A549 (cell line): ENCODE results near the gene SLC16A10. TPM values are rescaled to one million over a fixed set of nuclear protein-coding genes. Genes with fewer than 3 reads are reported as not detected.

Experiments used
- ATAC-seq, 2 experiments: fragments of 200-7000 bp in 1 of 2; fragments of >200 bp in 1 of 2; cut with Nextera tagmentation in 1 of 2; cut with Tn5 transposase in 1 of 2; 3 replicates each; pipeline versions ENCODE4 v1.8.0 to v1.9.1; 2018 to 2020; ENCODE audit warnings: mild to moderate bottlenecking in 1 of 2, moderate library complexity in 1 of 2
- CTCF ChIA-PET: fragments of 300-600 bp; sonication (Branson Sonifier 250); formaldehyde crosslinking; extraction: SDS; loops from one replicate; lab custom pipeline; 2021; ENCODE audit warnings: antibody characterized with exemption, inconsistent platforms; lab: Yijun Ruan, JAX
- POLR2A ChIA-PET: fragments of 350-600 bp; formaldehyde crosslinking; extraction: SDS; loops from one replicate; lab custom pipeline; 2021; ENCODE audit warnings: antibody characterized with exemption, inconsistent platforms; lab: Yijun Ruan, JAX
- DNase-seq, 2 experiments: peaks; one replicate each; pipeline versions ENCODE4 v3.0.0 to v3.0.0-alpha.2; 2011 to 2016; ENCODE audit warnings: low read depth in 1 of 2, low spot score in 1 of 2
- FAIRE-seq: peaks from 2 replicates; lab custom pipeline; 2011; peaks lifted over from hg19 to GRCh38; lab: Jason Lieb, UNC
- H3K27ac ChIP-seq, 2 experiments: fragments of >200 bp; sonication (Bioruptor Twin); formaldehyde crosslinking; 3 replicates each; pipeline ENCODE4 v1.5.1; 2016 to 2017
- H3K4me1 ChIP-seq: fragments of >200 bp; sonication (Bioruptor Twin); formaldehyde crosslinking; 3 replicates; pipeline ENCODE4 v1.6.1; 2016
- H3K4me2 ChIP-seq: fragments of >200 bp; sonication (Bioruptor Twin); formaldehyde crosslinking; 3 replicates; pipeline ENCODE4 v1.6.1; 2016
- H3K4me3 ChIP-seq: fragments of >200 bp; sonication (Bioruptor Twin); formaldehyde crosslinking; 3 replicates; pipeline ENCODE4 v1.5.1; 2016
- H3K9me3 ChIP-seq: fragments of >200 bp; sonication (Bioruptor Twin); formaldehyde crosslinking; 3 replicates; pipeline ENCODE4 v1.6.1; 2016
- BHLHE40 ChIP-seq: IDR thresholded peaks from 2 replicates; pipeline ENCODE4 v1.6.1; 2012; ENCODE audit warnings: low read depth, low read length, inconsistent platforms
- CHD2 ChIP-seq: fragments of 150-350 bp; IDR thresholded peaks from 2 replicates; pipeline ENCODE4 v1.6.1; 2014; ENCODE audit warnings: low read length; ENCODE audit not compliant: partially characterized antibody
- CHD4 ChIP-seq: fragments of 200-600 bp; sonication (generic); IDR thresholded peaks from 2 replicates; pipeline ENCODE4 v1.6.1; 2016; ENCODE audit warnings: antibody characterized with exemption, mild to moderate bottlenecking, borderline replicate concordance
- EP300 ChIP-seq, 2 experiments: fragments of >200 bp; sonication (Bioruptor Twin); formaldehyde crosslinking; IDR thresholded peaks; 2 replicates in 1 of 2; 3 replicates in 1 of 2; pipeline ENCODE4 v1.6.1; 2016 to 2017
- ESRRA ChIP-seq: fragments of 150-350 bp; IDR thresholded peaks from 2 replicates; pipeline ENCODE4 v1.6.1; 2014; ENCODE audit warnings: mild to moderate bottlenecking, low read length, borderline replicate concordance
- FOSL2 ChIP-seq, 2 experiments: fragments of 450-650 bp in 1 of 2; fragments of >200 bp in 1 of 2; sonication (Bioruptor Twin) in 1 of 2; formaldehyde crosslinking; IDR thresholded peaks; 2 replicates each; pipeline versions ENCODE4 v1.5.0 to v1.6.1; 2016 to 2020; ENCODE audit warnings: mild to moderate bottlenecking in 1 of 2, moderate library complexity in 1 of 2
- FOXS1 ChIP-seq: fragments of 250-450 bp; sonication (Bioruptor Pico); IDR thresholded peaks from 2 replicates; pipeline ENCODE4 v1.5.0; 2020; ENCODE audit warnings: mild to moderate bottlenecking, moderate library complexity
- HDAC2 ChIP-seq: fragments of 200-600 bp; sonication (generic); IDR thresholded peaks from 2 replicates; pipeline ENCODE4 v1.6.1; 2016
- JUN ChIP-seq, 2 experiments: fragments of >200 bp; sonication (Bioruptor Twin); formaldehyde crosslinking; IDR thresholded peaks; 2 replicates in 1 of 2; 3 replicates in 1 of 2; pipeline ENCODE4 v1.6.1; 2016 to 2017
- KDM5A ChIP-seq: fragments of 200-600 bp; sonication (generic); IDR thresholded peaks from 2 replicates; pipeline ENCODE4 v1.6.1; 2016; ENCODE audit warnings: antibody characterized with exemption, mild to moderate bottlenecking
- PHF8 ChIP-seq: fragments of 200-600 bp; sonication (generic); IDR thresholded peaks from 2 replicates; pipeline ENCODE4 v1.6.1; 2016; ENCODE audit warnings: low read depth, mild to moderate bottlenecking, antibody characterized with exemption, moderate library complexity, borderline replicate concordance
- POLR2A ChIP-seq: IDR thresholded peaks from 2 replicates; pipeline ENCODE4 v1.6.1; 2012; ENCODE audit warnings: mild to moderate bottlenecking, low read length
- SREBF2 ChIP-seq: fragments of 450-650 bp; IDR thresholded peaks from 2 replicates; pipeline ENCODE4 v1.6.1; 2014; ENCODE audit warnings: mild to moderate bottlenecking, moderate library complexity
- ZC3H11A ChIP-seq: fragments of 450-650 bp; IDR thresholded peaks from 2 replicates; pipeline ENCODE4 v1.6.1; 2014; ENCODE audit warnings: antibody characterized with exemption, mild to moderate bottlenecking
- WGBS: methylation state at CpG from one replicate; pipeline ENCODE4 v1.1.6; 2017; ENCODE audit errors: missing lambda C conversion rate; 5-methylcytosine and 5-hydroxymethylcytosine counted together
- polyA plus RNA-seq, 4 experiments: library from polyadenylated mRNA; depleted of rRNA in 3 of 4; stranded (reverse); fragments of >200 nt; fragmentation: RNase III in 1 of 4; extraction: RNeasy Plus Mini Kit Qiagen cat#74134 plus additional on column Dnase treatment in 1 of 4; gene quantifications; 2 replicates in 3 of 4; 3 replicates in 1 of 4; pipeline ENCODE4 v1.2.3, GENCODE V29; 2011 to 2017
- TF ChIP-seq, protein P1 (sequence below): fragments of 200-600 bp; sonication (generic); IDR thresholded peaks from 2 replicates; pipeline ENCODE4 v1.6.1; 2016; ENCODE audit warnings: antibody characterized with exemption, mild to moderate bottlenecking, moderate library complexity
- TF ChIP-seq, protein P2 (sequence below): fragments of >200 bp; sonication (Bioruptor Twin); formaldehyde crosslinking; IDR thresholded peaks from 3 replicates; pipeline ENCODE4 v1.5.1; 2016
- TF ChIP-seq, protein P3 (sequence below): fragments of 150-350 bp; IDR thresholded peaks from 2 replicates; pipeline ENCODE4 v1.6.1; 2014; ENCODE audit warnings: low read depth, mild to moderate bottlenecking, low read length
- TF ChIP-seq, protein P4 (sequence below): IDR thresholded peaks from 2 replicates; pipeline ENCODE4 v1.6.1; 2012
- TF ChIP-seq, protein P5 (sequence below): IDR thresholded peaks from 2 replicates; pipeline ENCODE4 v1.6.1; 2012; ENCODE audit warnings: low read depth, borderline replicate concordance

SLC16A10 gene
- polyA plus RNA-seq, 2 of the 4 experiments (the other 2 are of a cell fraction), result 0.27 to 1.00 TPM

DNA sequence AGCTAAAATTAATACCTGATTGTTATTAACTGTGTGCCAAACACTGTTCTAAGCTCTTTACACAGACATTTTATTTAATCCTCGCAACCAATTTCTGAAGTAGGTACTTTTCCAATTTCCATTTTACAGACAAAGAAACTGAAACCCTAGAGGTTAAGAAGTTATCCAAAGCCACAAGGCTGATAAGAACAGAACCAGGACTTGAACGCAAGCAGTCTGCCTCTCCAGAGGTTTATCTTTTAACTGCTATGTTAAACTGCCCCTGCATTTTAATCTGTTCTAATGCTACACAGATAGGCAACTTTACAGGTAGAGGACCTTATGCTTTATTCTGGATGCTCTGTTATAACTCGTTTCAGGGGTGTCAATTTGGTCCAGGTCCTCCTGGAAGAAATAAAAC, 118.2 kb downstream of the SLC16A10 start:
- TF ChIP-seq, protein P1, sequence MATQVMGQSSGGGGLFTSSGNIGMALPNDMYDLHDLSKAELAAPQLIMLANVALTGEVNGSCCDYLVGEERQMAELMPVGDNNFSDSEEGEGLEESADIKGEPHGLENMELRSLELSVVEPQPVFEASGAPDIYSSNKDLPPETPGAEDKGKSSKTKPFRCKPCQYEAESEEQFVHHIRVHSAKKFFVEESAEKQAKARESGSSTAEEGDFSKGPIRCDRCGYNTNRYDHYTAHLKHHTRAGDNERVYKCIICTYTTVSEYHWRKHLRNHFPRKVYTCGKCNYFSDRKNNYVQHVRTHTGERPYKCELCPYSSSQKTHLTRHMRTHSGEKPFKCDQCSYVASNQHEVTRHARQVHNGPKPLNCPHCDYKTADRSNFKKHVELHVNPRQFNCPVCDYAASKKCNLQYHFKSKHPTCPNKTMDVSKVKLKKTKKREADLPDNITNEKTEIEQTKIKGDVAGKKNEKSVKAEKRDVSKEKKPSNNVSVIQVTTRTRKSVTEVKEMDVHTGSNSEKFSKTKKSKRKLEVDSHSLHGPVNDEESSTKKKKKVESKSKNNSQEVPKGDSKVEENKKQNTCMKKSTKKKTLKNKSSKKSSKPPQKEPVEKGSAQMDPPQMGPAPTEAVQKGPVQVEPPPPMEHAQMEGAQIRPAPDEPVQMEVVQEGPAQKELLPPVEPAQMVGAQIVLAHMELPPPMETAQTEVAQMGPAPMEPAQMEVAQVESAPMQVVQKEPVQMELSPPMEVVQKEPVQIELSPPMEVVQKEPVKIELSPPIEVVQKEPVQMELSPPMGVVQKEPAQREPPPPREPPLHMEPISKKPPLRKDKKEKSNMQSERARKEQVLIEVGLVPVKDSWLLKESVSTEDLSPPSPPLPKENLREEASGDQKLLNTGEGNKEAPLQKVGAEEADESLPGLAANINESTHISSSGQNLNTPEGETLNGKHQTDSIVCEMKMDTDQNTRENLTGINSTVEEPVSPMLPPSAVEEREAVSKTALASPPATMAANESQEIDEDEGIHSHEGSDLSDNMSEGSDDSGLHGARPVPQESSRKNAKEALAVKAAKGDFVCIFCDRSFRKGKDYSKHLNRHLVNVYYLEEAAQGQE, result no peak
- no peak for TF ChIP-seq POLR2A
- no peak for TF ChIP-seq ESRRA
- TF ChIP-seq CHD2, result no peak
- no peak for TF ChIP-seq HDAC2
- TF ChIP-seq, protein P2, sequence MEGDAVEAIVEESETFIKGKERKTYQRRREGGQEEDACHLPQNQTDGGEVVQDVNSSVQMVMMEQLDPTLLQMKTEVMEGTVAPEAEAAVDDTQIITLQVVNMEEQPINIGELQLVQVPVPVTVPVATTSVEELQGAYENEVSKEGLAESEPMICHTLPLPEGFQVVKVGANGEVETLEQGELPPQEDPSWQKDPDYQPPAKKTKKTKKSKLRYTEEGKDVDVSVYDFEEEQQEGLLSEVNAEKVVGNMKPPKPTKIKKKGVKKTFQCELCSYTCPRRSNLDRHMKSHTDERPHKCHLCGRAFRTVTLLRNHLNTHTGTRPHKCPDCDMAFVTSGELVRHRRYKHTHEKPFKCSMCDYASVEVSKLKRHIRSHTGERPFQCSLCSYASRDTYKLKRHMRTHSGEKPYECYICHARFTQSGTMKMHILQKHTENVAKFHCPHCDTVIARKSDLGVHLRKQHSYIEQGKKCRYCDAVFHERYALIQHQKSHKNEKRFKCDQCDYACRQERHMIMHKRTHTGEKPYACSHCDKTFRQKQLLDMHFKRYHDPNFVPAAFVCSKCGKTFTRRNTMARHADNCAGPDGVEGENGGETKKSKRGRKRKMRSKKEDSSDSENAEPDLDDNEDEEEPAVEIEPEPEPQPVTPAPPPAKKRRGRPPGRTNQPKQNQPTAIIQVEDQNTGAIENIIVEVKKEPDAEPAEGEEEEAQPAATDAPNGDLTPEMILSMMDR, result no peak
- no peak for TF ChIP-seq FOXS1 (CRISPR knock-in tag)
- no peak for TF ChIP-seq PHF8
- TF ChIP-seq, protein P3, sequence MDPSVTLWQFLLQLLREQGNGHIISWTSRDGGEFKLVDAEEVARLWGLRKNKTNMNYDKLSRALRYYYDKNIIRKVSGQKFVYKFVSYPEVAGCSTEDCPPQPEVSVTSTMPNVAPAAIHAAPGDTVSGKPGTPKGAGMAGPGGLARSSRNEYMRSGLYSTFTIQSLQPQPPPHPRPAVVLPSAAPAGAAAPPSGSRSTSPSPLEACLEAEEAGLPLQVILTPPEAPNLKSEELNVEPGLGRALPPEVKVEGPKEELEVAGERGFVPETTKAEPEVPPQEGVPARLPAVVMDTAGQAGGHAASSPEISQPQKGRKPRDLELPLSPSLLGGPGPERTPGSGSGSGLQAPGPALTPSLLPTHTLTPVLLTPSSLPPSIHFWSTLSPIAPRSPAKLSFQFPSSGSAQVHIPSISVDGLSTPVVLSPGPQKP, result no peak
- TF ChIP-seq KDM5A, result no peak
- TF ChIP-seq FOSL2 (IDR thresholded peaks at IDR 0.05), result no peak
- no peak for TF ChIP-seq FOSL2 (CRISPR knock-in tag; IDR thresholded peaks at IDR 0.05)
- no peak for TF ChIP-seq SREBF2
- TF ChIP-seq ZC3H11A, result no peak
- TF ChIP-seq CHD4, result no peak
- no peak for TF ChIP-seq BHLHE40
- TF ChIP-seq JUN (IDR thresholded peaks at IDR 0.05), result no peak
- TF ChIP-seq, protein P4, sequence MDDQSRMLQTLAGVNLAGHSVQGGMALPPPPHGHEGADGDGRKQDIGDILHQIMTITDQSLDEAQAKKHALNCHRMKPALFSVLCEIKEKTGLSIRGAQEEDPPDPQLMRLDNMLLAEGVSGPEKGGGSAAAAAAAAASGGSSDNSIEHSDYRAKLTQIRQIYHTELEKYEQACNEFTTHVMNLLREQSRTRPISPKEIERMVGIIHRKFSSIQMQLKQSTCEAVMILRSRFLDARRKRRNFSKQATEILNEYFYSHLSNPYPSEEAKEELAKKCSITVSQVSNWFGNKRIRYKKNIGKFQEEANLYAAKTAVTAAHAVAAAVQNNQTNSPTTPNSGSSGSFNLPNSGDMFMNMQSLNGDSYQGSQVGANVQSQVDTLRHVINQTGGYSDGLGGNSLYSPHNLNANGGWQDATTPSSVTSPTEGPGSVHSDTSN, result no peak
- no peak for TF ChIP-seq EP300 (IDR thresholded peaks at IDR 0.05)
- TF ChIP-seq, protein P5, sequence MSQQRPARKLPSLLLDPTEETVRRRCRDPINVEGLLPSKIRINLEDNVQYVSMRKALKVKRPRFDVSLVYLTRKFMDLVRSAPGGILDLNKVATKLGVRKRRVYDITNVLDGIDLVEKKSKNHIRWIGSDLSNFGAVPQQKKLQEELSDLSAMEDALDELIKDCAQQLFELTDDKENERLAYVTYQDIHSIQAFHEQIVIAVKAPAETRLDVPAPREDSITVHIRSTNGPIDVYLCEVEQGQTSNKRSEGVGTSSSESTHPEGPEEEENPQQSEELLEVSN, result no peak
- 70% methylated on average over 3 of the region's 3 CpGs for WGBS
- H3K9me3 ChIP-seq, result no peaks in the 10 kb centered on the region
- H3K27ac ChIP-seq, result no peak overlapping the region
- ATAC-seq (no peak), DNase-seq (no peak), FAIRE-seq (no peak)
- H3K4me3 ChIP-seq, result no peak overlapping the region
- POLR2A ChIA-PET, result no interaction called here
- H3K4me2 ChIP-seq, result no peak overlapping the region
- CTCF ChIA-PET, result interaction anchor here (0.6 to 0.9 kb wide), 2 partner anchors 148 to 291 kb away, joined by 3 to 4 read pairs; no protein-coding TSS in a partner anchor
- 0 out of 3 replicates have a peak, but pooled peaks cover 8% of the 10 kb centered on the region for H3K4me1 ChIP-seq
